Liver (tissue), 9 donors: Measurements from ENCODE around the gene FARSA. TPM values are rescaled to one million over a fixed set of nuclear protein-coding genes. Genes with fewer than 3 reads are reported as not detected.
A peak's percentile ranks its signal among the peaks of the same experiment; 100 is the strongest.

Experiments
- DNase-seq: peaks from one replicate; pipeline ENCODE4 v3.0.0-alpha.2; 2017; ENCODE audit warnings: low spot score
- H3K27ac ChIP-seq, 2 donors: one replicate each; pipeline ENCODE4 v1.7.0; 2013; ENCODE audit warnings: inconsistent platforms in 2 of 2, low read length in 2 of 2, control low read depth in 1 of 2, low read depth in 1 of 2, mild to moderate bottlenecking in 1 of 2
- H3K27me3 ChIP-seq, 4 donors: one replicate each; pipeline versions ENCODE4 v1.6.1 to v1.7.0; 2013; ENCODE audit warnings: low read length in 3 of 4, inconsistent platforms in 1 of 4, mild to moderate bottlenecking in 1 of 4, moderate library complexity in 1 of 4; ENCODE audit not compliant: control insufficient read depth in 4 of 4, insufficient read depth in 4 of 4
- H3K36me3 ChIP-seq, 4 donors: one replicate each; pipeline versions ENCODE4 v1.6.1 to v1.7.0; 2013; ENCODE audit warnings: low read length in 3 of 4, mild to moderate bottlenecking in 3 of 4, low read depth in 1 of 4, moderate library complexity in 1 of 4; ENCODE audit not compliant: control insufficient read depth in 4 of 4, insufficient read depth in 3 of 4
- H3K4me1 ChIP-seq, 4 donors: one replicate each; pipeline versions ENCODE4 v1.6.1 to v1.7.0; 2013; ENCODE audit warnings: low read length in 3 of 4, mild to moderate bottlenecking in 3 of 4, moderate library complexity in 1 of 4; ENCODE audit not compliant: control insufficient read depth in 4 of 4, insufficient read depth in 4 of 4
- H3K4me3 ChIP-seq, 3 donors: one replicate each; pipeline versions ENCODE4 v1.6.1 to v1.7.0; 2013; ENCODE audit warnings: low read length in 3 of 3, control low read depth in 1 of 3, low read depth in 1 of 3, mild to moderate bottlenecking in 1 of 3
- H3K9ac ChIP-seq, 2 donors: one replicate each; pipeline ENCODE4 v1.7.0; 2013; ENCODE audit warnings: low read length in 2 of 2, mild to moderate bottlenecking in 2 of 2, moderate library complexity in 2 of 2, control low read depth in 1 of 2, low read depth in 1 of 2
- H3K9me3 ChIP-seq, 4 donors: one replicate each; pipeline versions ENCODE4 v1.6.1 to v1.7.0; 2013; ENCODE audit warnings: low read length in 3 of 4; ENCODE audit not compliant: control insufficient read depth in 4 of 4
- ATF3 ChIP-seq: IDR thresholded peaks from 2 replicates; pipeline ENCODE4 v1.6.1; 2016; ENCODE audit warnings: antibody characterized with exemption
- EGR1 ChIP-seq, 2 donors: IDR thresholded peaks; 2 replicates each; pipeline ENCODE4 v1.6.1; 2016 to 2018; ENCODE audit warnings: antibody characterized with exemption in 2 of 2, low read depth in 2 of 2
- GABPA ChIP-seq, 2 donors: IDR thresholded peaks in 1 of 2; conservative IDR thresholded peaks in 1 of 2; 2 replicates each; pipeline ENCODE4 v1.6.1; 2016; ENCODE audit warnings: antibody characterized with exemption in 2 of 2, mild to moderate bottlenecking in 1 of 2, moderate library complexity in 1 of 2
- HNF4A ChIP-seq, 2 donors: conservative IDR thresholded peaks; 2 replicates each; pipeline ENCODE4 v1.6.1; 2016; ENCODE audit warnings: antibody characterized with exemption in 2 of 2, mild to moderate bottlenecking in 2 of 2
- JUND ChIP-seq, 2 donors: IDR thresholded peaks; 2 replicates each; pipeline ENCODE4 v1.6.1; 2016; ENCODE audit warnings: antibody characterized with exemption in 2 of 2
- MAX ChIP-seq: IDR thresholded peaks from 2 replicates; pipeline ENCODE4 v1.6.1; 2016; ENCODE audit warnings: antibody characterized with exemption
- RAD21 ChIP-seq, 2 donors: IDR thresholded peaks; 2 replicates each; pipeline ENCODE4 v1.6.1; 2016; ENCODE audit warnings: antibody characterized with exemption in 2 of 2, mild to moderate bottlenecking in 2 of 2
- RXRA ChIP-seq, 2 donors: IDR thresholded peaks; 2 replicates each; pipeline ENCODE4 v1.6.1; 2017 to 2018; ENCODE audit warnings: antibody characterized with exemption in 2 of 2, mild to moderate bottlenecking in 1 of 2
- TAF1 ChIP-seq: conservative IDR thresholded peaks from 2 replicates; pipeline ENCODE4 v1.6.1; 2016; ENCODE audit warnings: antibody characterized with exemption, mild to moderate bottlenecking
- YY1 ChIP-seq: IDR thresholded peaks from 2 replicates; pipeline ENCODE4 v1.6.1; 2016; ENCODE audit warnings: antibody characterized with exemption, mild to moderate bottlenecking
- ZBTB33 ChIP-seq: IDR thresholded peaks from 2 replicates; pipeline ENCODE4 v1.6.1; 2016; ENCODE audit warnings: antibody characterized with exemption
- WGBS: extraction: QIAGEN DNeasy Blood & Tissue Kit; methylation state at CpG from one replicate; pipeline ENCODE4 v1.1.7; 2013; 5-methylcytosine and 5-hydroxymethylcytosine counted together
- polyA plus RNA-seq, 2 donors: library from polyadenylated mRNA; stranded (reverse) in 1 of 2; unstranded in 1 of 2; fragments of 200-250 nt in 1 of 2; fragments of >200 nt in 1 of 2; fragmentation: Nextera tagmentation in 1 of 2; extraction: Ambion mirVana in 1 of 2; gene quantifications; one replicate each; pipeline versions ENCODE4 v1.2.1 to v1.2.3, GENCODE V29; 2013 to 2015
- total RNA-seq, 2 donors: library from RNA; depleted of rRNA; stranded (reverse); fragments of >200 nt; gene quantifications; one replicate each; pipeline ENCODE4 v1.2.3, GENCODE V29; 2014
- donor health status: healthy.
- donor health status: healthy.
- donor health status: healthy.
- donor health status: healthy.
- donor health status: healthy.

Gene FARSA
- total and polyA plus RNA-seq, 4 donors, result 29.8 to 50.1 (median 34.3) TPM

- H3K36me3 ChIP-seq, result peaks cover 12 to 53% (median 42%) of the 10 kb centered on the region in 4 donors
- H3K9me3 ChIP-seq, result no peaks in the 10 kb centered on the region
- H3K4me1 ChIP-seq, result peaks cover 2 to 29% (median 16%) of the 10 kb centered on the region in 4 donors
- H3K4me3 ChIP-seq, result peak overlapping the region; percentile 67 to 92 (median 77)
- peak overlapping the region; percentile 67 to 85 for H3K27ac ChIP-seq
- 71% methylated on average over 14 of the region's 14 CpGs for WGBS
- DNase-seq, result no peak
- H3K27me3 ChIP-seq, result no peaks in the 10 kb centered on the region
- H3K9ac ChIP-seq, result peak overlapping the region; percentile 36 to 91
- TF ChIP-seq TAF1 (no peak), EGR1 (IDR thresholded peaks at IDR 0.05; ENCODE audit: low read depth in 2 of 2) (no peak), YY1 (no peak), RXRA (IDR thresholded peaks at IDR 0.05) (no peak)
Measured at GRCh38 chr19:12946731-12947496, 13.4 kb upstream of the FARSA start.

- Histone ChIP-seq H3K9me3 (no peaks in the 10 kb centered on the region), H3K36me3 (peaks cover 15 to 54% (median 46%) of the 10 kb centered on the region in 4 donors), H3K27me3 (no peaks in the 10 kb centered on the region), H3K9ac (peak overlapping the region; percentile 36 to 91), H3K27ac (peak overlapping the region; percentile 67 to 85), H3K4me1 (peaks cover 2 to 33% (median 16%) of the 10 kb centered on the region in 4 donors), H3K4me3 (peak overlapping the region; percentile 67 to 92 (median 77))
- under 1% methylated on average over 40 of the region's 40 CpGs for WGBS
- DNase-seq, result peak; percentile 76
- TF ChIP-seq HNF4A (conservative IDR thresholded peaks at IDR 0.05), result no peak
- TF ChIP-seq RAD21 (IDR thresholded peaks at IDR 0.05), result peak in 1 of 2 donors; percentile 4
- peak; percentile 84 for TF ChIP-seq ZBTB33
Measured at GRCh38 chr19:12946092-12946721, 12.7 kb upstream of the FARSA start.

GRCh38 chr19:12945479-12946091, 12.1 kb upstream of the FARSA start, which contains the start of gene RAD23A:
RAD23A (plus strand) TSS chr19:12945862; CDS start chr19:12945949, 87 bp downstream.
- no peaks in the 10 kb centered on the region for H3K9me3 ChIP-seq

More at GRCh38 chr19:12945479-12946091, 12.1 kb upstream of the FARSA start, which contains the start of gene RAD23A:
- no peaks in the 10 kb centered on the region for H3K27me3 ChIP-seq
- TF ChIP-seq JUND (IDR thresholded peaks at IDR 0.05) (peak in 1 of 2 donors; percentile 25), YY1 (peak; percentile 95), GABPA (IDR thresholded peaks at IDR 0.05 in 1 of 2, conservative IDR thresholded peaks at IDR 0.05 in 1 of 2) (peak in 1 of 2 donors; percentile 88), MAX (peak; percentile 57), ATF3 (no peak), RXRA (IDR thresholded peaks at IDR 0.05) (no peak)
- H3K4me3 ChIP-seq, result peak within 1 kb of the TSS; percentile 67 to 92 (median 77)
- H3K36me3 ChIP-seq, result peaks cover 18 to 54% (median 50%) of the 10 kb centered on the region in 4 donors
- H3K9ac ChIP-seq, result peak within 1 kb of the TSS; percentile 36 to 91
- peak; percentile 98 for DNase-seq
- under 1% methylated on average over 62 of the region's 62 CpGs for WGBS
- H3K4me1 ChIP-seq, result peaks cover 4 to 38% (median 22%) of the 10 kb centered on the region in 4 donors
- peak within 1 kb of the TSS; percentile 67 to 85 for H3K27ac ChIP-seq
